HepG2 (cell line): Measurements from ENCODE around the gene SLC13A3. TPM values are rescaled to one million over a fixed set of nuclear protein-coding genes. Genes with fewer than 3 reads are reported as not detected.

Source experiments
- CHCHD3 ChIP-seq: sonication (generic); formaldehyde crosslinking; IDR thresholded peaks from 2 replicates; pipeline ENCODE4 v1.8.0; 2022; ENCODE audit warnings: mild to moderate bottlenecking, missing genetic modification reagents, moderate library complexity
- EHMT2 ChIP-seq: fragments of 200-600 bp; sonication (generic); IDR thresholded peaks from 2 replicates; pipeline ENCODE4 v1.7.0; 2017; ENCODE audit warnings: antibody characterized with exemption, low read depth, low read length, borderline replicate concordance
- FUBP1 ChIP-seq: sonication (generic); formaldehyde crosslinking; IDR thresholded peaks from 2 replicates; pipeline ENCODE4 v1.5.1; 2020; ENCODE audit warnings: missing genetic modification reagents, mild to moderate bottlenecking, borderline replicate concordance
- KLF6 ChIP-seq: IDR thresholded peaks from 2 replicates; pipeline ENCODE4 v1.8.0; 2016; ENCODE audit warnings: missing biosample characterization, missing genetic modification reagents
- MXI1 ChIP-seq: IDR thresholded peaks from 3 replicates; pipeline ENCODE4 v1.6.1; 2012; ENCODE audit warnings: low read depth, low read length, inconsistent platforms, borderline replicate concordance
- REXO4 ChIP-seq: sonication (generic); formaldehyde crosslinking; IDR thresholded peaks from 2 replicates; pipeline ENCODE4 v1.8.0; 2022; ENCODE audit warnings: missing genetic modification reagents, mild to moderate bottlenecking, borderline replicate concordance
- SP2 ChIP-seq: sonication (generic); formaldehyde crosslinking; IDR thresholded peaks from 2 replicates; pipeline ENCODE4 v1.5.1; 2020; ENCODE audit warnings: mild to moderate bottlenecking, missing genetic modification reagents
- TAF15 ChIP-seq: fragments of 200-400 bp; formaldehyde crosslinking; IDR thresholded peaks from one replicate; pipeline ENCODE4 v1.6.1; 2018; ENCODE audit warnings: mild to moderate bottlenecking, low read depth, low read length; ENCODE audit not compliant: poor library complexity, severe bottlenecking
- ZNF281 ChIP-seq: sonication (generic); formaldehyde crosslinking; IDR thresholded peaks from 2 replicates; pipeline ENCODE4 v1.4.0; 2020; ENCODE audit warnings: missing genetic modification reagents, borderline replicate concordance
- ZNF543 ChIP-seq: sonication (generic); formaldehyde crosslinking; IDR thresholded peaks from 2 replicates; pipeline ENCODE4 v1.4.0; 2020; ENCODE audit warnings: mild to moderate bottlenecking, missing genetic modification reagents
- polyA plus RNA-seq, 8 experiments: library from polyadenylated mRNA; depleted of rRNA in 3 of 8; stranded (reverse) in 7 of 8; unstranded in 1 of 8; fragments of >200 nt; fragmentation: Illumina TruSeq in 4 of 8; extraction: Trizol in 4 of 8; gene quantifications; 2 replicates each; pipeline versions ENCODE4 v1.2.1 to v1.2.3, GENCODE V29; 2011 to 2016; ENCODE audit warnings: low read depth in 4 of 8, missing spikeins in 1 of 8, mixed read lengths in 1 of 8; ENCODE audit not compliant: insufficient read depth in 1 of 8
- total RNA-seq, 5 experiments: library from RNA; depleted of rRNA; stranded (reverse); fragments of >200 nt; fragmentation: Illumina TruSeq; extraction: Trizol; gene quantifications; 2 replicates each; pipeline ENCODE4 v1.2.3, GENCODE V29; 2016; ENCODE audit warnings: low read depth in 1 of 5
- TF ChIP-seq, protein P1 (sequence below): sonication (generic); formaldehyde crosslinking; IDR thresholded peaks from 2 replicates; pipeline ENCODE4 v1.5.1; 2020; ENCODE audit warnings: mild to moderate bottlenecking, moderate library complexity, missing genetic modification reagents
- TF ChIP-seq, protein P2 (sequence below): sonication (generic); formaldehyde crosslinking; IDR thresholded peaks from 2 replicates; pipeline ENCODE4 v1.9.0; 2021; ENCODE audit warnings: missing genetic modification reagents, borderline replicate concordance
- TF ChIP-seq, protein P3 (sequence below): IDR thresholded peaks from 2 replicates; pipeline ENCODE4 v1.4.0; 2020; ENCODE audit warnings: mild to moderate bottlenecking, missing genetic modification reagents

Gene SLC13A3
- total and polyA plus RNA-seq, 2 of the 13 experiments (the other 11 are each of a cell fraction or from before 2014, with no cell fraction given) = 66.5 to 76.0 TPM

- TF ChIP-seq MXI1 (peak; percentile 80; the same call in 2 of the 3 replicates), ZNF281 (peak; percentile 98), SP2 (CRISPR knock-in tag) (no peak), CHCHD3 (CRISPR knock-in tag) (no peak), ZNF543 (CRISPR knock-in tag) (peak; percentile 94; the same call in 1 of the 2 replicates), EHMT2 (peak; percentile 84; the same call in 1 of the 2 replicates), KLF6 (CRISPR knock-in tag) (peak; percentile 97; the same call in 1 of the 2 replicates), FUBP1 (CRISPR knock-in tag) (peak; percentile 95; the same call in 1 of the 2 replicates), REXO4 (CRISPR knock-in tag) (no peak), TAF15 (no peak)
- TF ChIP-seq, protein P1, sequence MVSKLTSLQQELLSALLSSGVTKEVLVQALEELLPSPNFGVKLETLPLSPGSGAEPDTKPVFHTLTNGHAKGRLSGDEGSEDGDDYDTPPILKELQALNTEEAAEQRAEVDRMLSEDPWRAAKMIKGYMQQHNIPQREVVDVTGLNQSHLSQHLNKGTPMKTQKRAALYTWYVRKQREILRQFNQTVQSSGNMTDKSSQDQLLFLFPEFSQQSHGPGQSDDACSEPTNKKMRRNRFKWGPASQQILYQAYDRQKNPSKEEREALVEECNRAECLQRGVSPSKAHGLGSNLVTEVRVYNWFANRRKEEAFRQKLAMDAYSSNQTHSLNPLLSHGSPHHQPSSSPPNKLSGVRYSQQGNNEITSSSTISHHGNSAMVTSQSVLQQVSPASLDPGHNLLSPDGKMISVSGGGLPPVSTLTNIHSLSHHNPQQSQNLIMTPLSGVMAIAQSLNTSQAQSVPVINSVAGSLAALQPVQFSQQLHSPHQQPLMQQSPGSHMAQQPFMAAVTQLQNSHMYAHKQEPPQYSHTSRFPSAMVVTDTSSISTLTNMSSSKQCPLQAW = peak; percentile 98
- TF ChIP-seq, protein P2, sequence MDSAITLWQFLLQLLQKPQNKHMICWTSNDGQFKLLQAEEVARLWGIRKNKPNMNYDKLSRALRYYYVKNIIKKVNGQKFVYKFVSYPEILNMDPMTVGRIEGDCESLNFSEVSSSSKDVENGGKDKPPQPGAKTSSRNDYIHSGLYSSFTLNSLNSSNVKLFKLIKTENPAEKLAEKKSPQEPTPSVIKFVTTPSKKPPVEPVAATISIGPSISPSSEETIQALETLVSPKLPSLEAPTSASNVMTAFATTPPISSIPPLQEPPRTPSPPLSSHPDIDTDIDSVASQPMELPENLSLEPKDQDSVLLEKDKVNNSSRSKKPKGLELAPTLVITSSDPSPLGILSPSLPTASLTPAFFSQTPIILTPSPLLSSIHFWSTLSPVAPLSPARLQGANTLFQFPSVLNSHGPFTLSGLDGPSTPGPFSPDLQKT (CRISPR knock-in tag) = no peak
- TF ChIP-seq, protein P3, sequence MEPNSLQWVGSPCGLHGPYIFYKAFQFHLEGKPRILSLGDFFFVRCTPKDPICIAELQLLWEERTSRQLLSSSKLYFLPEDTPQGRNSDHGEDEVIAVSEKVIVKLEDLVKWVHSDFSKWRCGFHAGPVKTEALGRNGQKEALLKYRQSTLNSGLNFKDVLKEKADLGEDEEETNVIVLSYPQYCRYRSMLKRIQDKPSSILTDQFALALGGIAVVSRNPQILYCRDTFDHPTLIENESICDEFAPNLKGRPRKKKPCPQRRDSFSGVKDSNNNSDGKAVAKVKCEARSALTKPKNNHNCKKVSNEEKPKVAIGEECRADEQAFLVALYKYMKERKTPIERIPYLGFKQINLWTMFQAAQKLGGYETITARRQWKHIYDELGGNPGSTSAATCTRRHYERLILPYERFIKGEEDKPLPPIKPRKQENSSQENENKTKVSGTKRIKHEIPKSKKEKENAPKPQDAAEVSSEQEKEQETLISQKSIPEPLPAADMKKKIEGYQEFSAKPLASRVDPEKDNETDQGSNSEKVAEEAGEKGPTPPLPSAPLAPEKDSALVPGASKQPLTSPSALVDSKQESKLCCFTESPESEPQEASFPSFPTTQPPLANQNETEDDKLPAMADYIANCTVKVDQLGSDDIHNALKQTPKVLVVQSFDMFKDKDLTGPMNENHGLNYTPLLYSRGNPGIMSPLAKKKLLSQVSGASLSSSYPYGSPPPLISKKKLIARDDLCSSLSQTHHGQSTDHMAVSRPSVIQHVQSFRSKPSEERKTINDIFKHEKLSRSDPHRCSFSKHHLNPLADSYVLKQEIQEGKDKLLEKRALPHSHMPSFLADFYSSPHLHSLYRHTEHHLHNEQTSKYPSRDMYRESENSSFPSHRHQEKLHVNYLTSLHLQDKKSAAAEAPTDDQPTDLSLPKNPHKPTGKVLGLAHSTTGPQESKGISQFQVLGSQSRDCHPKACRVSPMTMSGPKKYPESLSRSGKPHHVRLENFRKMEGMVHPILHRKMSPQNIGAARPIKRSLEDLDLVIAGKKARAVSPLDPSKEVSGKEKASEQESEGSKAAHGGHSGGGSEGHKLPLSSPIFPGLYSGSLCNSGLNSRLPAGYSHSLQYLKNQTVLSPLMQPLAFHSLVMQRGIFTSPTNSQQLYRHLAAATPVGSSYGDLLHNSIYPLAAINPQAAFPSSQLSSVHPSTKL (CRISPR knock-in tag) = peak; percentile 100
Measured at GRCh38 chr20:46666818-46667515, 15.7 kb upstream of the SLC13A3 start (continued).
